Mesendoderm (in vitro differentiated cells): Measurements from ENCODE around the gene AFF1.

ENCODE experiments used
- DNase-seq: peaks from one replicate; pipeline ENCODE4 v3.0.0; 2013
- H2AK5ac ChIP-seq: 2 replicates; pipeline ENCODE4 v1.6.1; 2013; ENCODE audit warnings: low read length, inconsistent platforms
- H2BK120ac ChIP-seq: 2 replicates; pipeline ENCODE4 v1.6.1; 2013; ENCODE audit warnings: low read depth, mild to moderate bottlenecking, low read length, moderate library complexity, mixed read lengths
- H2BK15ac ChIP-seq: replicated peaks from 2 replicates; pipeline ENCODE4 v1.6.1; 2013; ENCODE audit warnings: low read depth, mild to moderate bottlenecking, moderate library complexity
- H2BK5ac ChIP-seq: 2 replicates; pipeline ENCODE4 v1.6.1; 2013; ENCODE audit warnings: low read length, inconsistent platforms
- H3K18ac ChIP-seq: 2 replicates; pipeline ENCODE4 v1.6.1; 2013; ENCODE audit warnings: mild to moderate bottlenecking, low read length, mixed read lengths
- H3K23ac ChIP-seq: one replicate; pipeline ENCODE4 v1.6.1; 2013; ENCODE audit warnings: low read length
- H3K27ac ChIP-seq: 2 replicates; pipeline ENCODE4 v1.5.1; 2013; ENCODE audit warnings: low read depth, mild to moderate bottlenecking, inconsistent platforms, low read length, moderate library complexity
- H3K27me3 ChIP-seq: 2 replicates; pipeline ENCODE4 v1.6.1; 2013; ENCODE audit warnings: low read length, control low read depth, mild to moderate bottlenecking, inconsistent platforms; ENCODE audit not compliant: insufficient read depth, poor library complexity
- H3K36me3 ChIP-seq: 2 replicates; pipeline ENCODE4 v1.6.1; 2013; ENCODE audit warnings: low read length, inconsistent platforms; ENCODE audit not compliant: control insufficient read depth, insufficient read depth
- H3K4ac ChIP-seq: one replicate; pipeline ENCODE4 v1.6.1; 2013; ENCODE audit warnings: low read depth, mild to moderate bottlenecking, low read length, moderate library complexity
- H3K4me1 ChIP-seq: 2 replicates; pipeline ENCODE4 v1.6.1; 2013; ENCODE audit warnings: low read depth, low read length, inconsistent platforms; ENCODE audit not compliant: control insufficient read depth
- H3K4me2 ChIP-seq: 2 replicates; pipeline ENCODE4 v1.6.1; 2013; ENCODE audit warnings: low read length
- H3K4me3 ChIP-seq: 2 replicates; pipeline ENCODE4 v1.5.1; 2013; ENCODE audit warnings: mild to moderate bottlenecking, low read length
- H3K56ac ChIP-seq: one replicate; pipeline ENCODE4 v1.6.1; 2013; ENCODE audit warnings: low read length
- H3K79me1 ChIP-seq: 2 replicates; pipeline ENCODE4 v1.6.1; 2013; ENCODE audit warnings: low read length, inconsistent platforms
- H3K79me2 ChIP-seq: 2 replicates; pipeline ENCODE4 v1.6.1; 2013; ENCODE audit warnings: mild to moderate bottlenecking, low read length; ENCODE audit not compliant: control insufficient read depth, insufficient read depth
- H3K9ac ChIP-seq: 2 replicates; pipeline ENCODE4 v1.6.1; 2013; ENCODE audit warnings: low read length, inconsistent platforms
- H4K5ac ChIP-seq: one replicate; pipeline ENCODE4 v1.6.1; 2013; ENCODE audit warnings: low read length
- H4K8ac ChIP-seq: one replicate; pipeline ENCODE4 v1.6.1; 2013; ENCODE audit warnings: low read depth, mild to moderate bottlenecking, control low read depth, low read length, moderate library complexity
- WGBS: extraction: QIAGEN DNeasy Blood & Tissue Kit; methylation state at CpG from one replicate; pipeline ENCODE4 v1.1.7; 2013; ENCODE audit warnings: low lambda C conversion rate, missing lambda C conversion rate; ENCODE audit not compliant: insufficient coverage; ENCODE audit errors: extremely low coverage; 5-methylcytosine and 5-hydroxymethylcytosine counted together

The AFF1 gene

DNA sequence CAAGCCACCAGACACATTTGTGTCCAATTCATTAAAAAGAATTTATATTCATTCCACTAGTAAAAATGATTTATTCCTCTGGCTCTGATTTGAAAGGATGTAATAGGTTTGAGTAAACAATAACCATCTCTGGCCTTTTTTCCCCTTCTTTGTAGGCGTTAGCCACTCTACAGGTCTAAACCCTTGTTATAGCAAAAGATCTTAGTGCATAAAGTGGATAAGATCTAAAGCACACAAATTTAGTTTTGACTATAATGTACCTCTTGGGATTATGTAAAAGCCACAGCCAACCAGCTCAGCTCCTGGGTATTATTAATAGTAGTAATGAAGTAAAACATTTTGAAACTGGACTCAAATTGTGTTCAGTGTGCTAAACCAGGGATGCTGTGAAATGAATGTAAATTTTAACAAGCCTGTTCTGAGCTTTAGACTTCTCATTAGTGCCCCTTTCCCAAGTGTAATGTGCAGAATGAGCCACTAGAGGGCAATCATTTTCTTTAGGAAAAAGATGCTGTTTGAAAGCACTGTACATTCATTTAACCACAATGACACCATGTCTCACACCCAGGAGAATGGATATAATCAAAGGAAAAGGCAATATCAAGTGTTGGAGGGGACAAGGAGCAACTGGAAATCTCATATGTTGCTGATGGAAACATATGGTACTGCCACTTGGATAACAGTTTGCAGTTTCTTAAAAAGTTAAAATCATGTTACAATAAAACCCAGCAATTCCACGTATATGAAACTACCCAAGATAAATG is 215.9 kb downstream of the AFF1 start:
- no CpG with 5 or more reads among the region's 2 CpGs for WGBS
- Histone ChIP-seq H3K9ac (no peak overlapping the region), H3K4ac (no peak overlapping the region), H3K27ac (no peak overlapping the region), H3K4me2 (no peak overlapping the region), H3K36me3 (no peaks in the 10 kb centered on the region), H2BK15ac (no peak overlapping the region), H3K56ac (no peak overlapping the region), H4K8ac (no peak overlapping the region), H3K4me3 (no peak overlapping the region), H3K79me1 (no peaks in the 10 kb centered on the region), H4K5ac (no peak overlapping the region), H2BK120ac (no peak overlapping the region), H3K27me3 (no peaks in the 10 kb centered on the region), H3K79me2 (no peaks in the 10 kb centered on the region), H3K23ac (no peak overlapping the region), H3K4me1 (no peaks in the 10 kb centered on the region), H3K18ac (no peak overlapping the region), H2BK5ac (no peak overlapping the region), H2AK5ac (no peak overlapping the region)
- DNase-seq, result peak; percentile 78

- Histone ChIP-seq H2BK15ac (no peak overlapping the region), H3K79me2 (no peaks in the 10 kb centered on the region), H3K27ac (no peak overlapping the region), H3K4me2 (no peak overlapping the region), H3K4ac (no peak overlapping the region), H2BK5ac (no peak overlapping the region), H3K4me3 (no peak overlapping the region), H4K8ac (no peak overlapping the region), H2BK120ac (no peak overlapping the region), H3K79me1 (no peaks in the 10 kb centered on the region), H3K56ac (no peak overlapping the region), H3K4me1 (no peaks in the 10 kb centered on the region), H3K27me3 (no peaks in the 10 kb centered on the region), H3K18ac (no peak overlapping the region), H4K5ac (no peak overlapping the region), H3K23ac (no peak overlapping the region), H3K9ac (no peak overlapping the region), H2AK5ac (no peak overlapping the region), H3K36me3 (no peaks in the 10 kb centered on the region)
- WGBS, result no CpG with 5 or more reads among the region's 1 CpG
- no peak for DNase-seq
Observed at GRCh38 chr4:87151730-87152129, 216.9 kb downstream of the AFF1 start.

DNA sequence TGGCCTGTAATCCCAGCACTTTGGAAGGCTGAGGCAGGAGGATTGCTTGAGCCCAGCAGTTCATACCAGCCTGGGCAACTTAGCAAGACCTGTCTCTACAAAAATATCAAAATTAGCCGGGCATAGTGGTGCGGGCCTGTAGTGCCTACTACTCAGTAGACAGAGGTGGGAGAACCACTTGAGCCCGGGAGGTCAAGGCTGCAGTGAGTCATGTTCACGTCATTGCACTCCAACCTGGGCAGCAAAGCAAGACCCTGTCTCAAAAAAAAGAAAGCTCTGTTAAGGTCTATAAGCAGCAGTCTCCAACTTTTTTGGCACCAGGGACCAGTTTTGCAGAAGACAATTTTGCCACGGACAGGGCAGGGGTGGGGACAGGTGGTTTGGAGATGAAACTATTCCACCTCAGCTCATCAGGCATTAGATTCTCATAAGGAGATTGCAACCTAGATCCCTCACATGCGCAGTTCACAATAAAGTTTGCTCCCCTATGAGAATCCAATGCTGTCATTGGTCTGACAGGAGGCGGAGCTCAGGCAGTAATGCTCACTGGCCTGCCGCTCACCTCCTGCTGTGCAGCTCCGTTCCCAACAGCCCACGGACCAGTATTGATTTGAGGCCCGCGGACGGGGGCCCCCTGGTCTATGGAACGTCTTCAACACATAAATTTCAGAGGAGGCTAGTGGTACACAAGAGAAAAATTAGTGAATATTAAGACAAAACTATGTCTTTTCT is 217.7 kb downstream of the AFF1 start:
- H3K4ac ChIP-seq, result no peak overlapping the region
- H3K18ac ChIP-seq, result no peak overlapping the region
- no peak overlapping the region for H3K4me3 ChIP-seq
- no peak overlapping the region for H3K56ac ChIP-seq
- H3K79me1 ChIP-seq, result no peaks in the 10 kb centered on the region
- H3K23ac ChIP-seq, result no peak overlapping the region
- H2BK120ac ChIP-seq, result no peak overlapping the region
- H2BK15ac ChIP-seq, result no peak overlapping the region
- H3K79me2 ChIP-seq, result no peaks in the 10 kb centered on the region
- no peaks in the 10 kb centered on the region for H3K36me3 ChIP-seq
- peak; percentile 27 for DNase-seq
- H4K8ac ChIP-seq, result no peak overlapping the region
- no CpG with 5 or more reads among the region's 14 CpGs for WGBS
- no peak overlapping the region for H3K4me2 ChIP-seq
- H3K27ac ChIP-seq, result no peak overlapping the region
- no peak overlapping the region for H4K5ac ChIP-seq
- H3K4me1 ChIP-seq, result no peaks in the 10 kb centered on the region
- no peak overlapping the region for H3K9ac ChIP-seq
- H2BK5ac ChIP-seq, result no peak overlapping the region
- H3K27me3 ChIP-seq, result no peaks in the 10 kb centered on the region
- no peak overlapping the region for H2AK5ac ChIP-seq

GRCh38 chr4:87153078-87153870 is 218.5 kb downstream of the AFF1 start:
- Histone ChIP-seq H2AK5ac (no peak overlapping the region), H3K27me3 (no peaks in the 10 kb centered on the region), H3K23ac (no peak overlapping the region), H3K9ac (no peak overlapping the region), H3K4me2 (no peak overlapping the region), H2BK15ac (no peak overlapping the region), H3K27ac (no peak overlapping the region), H4K8ac (no peak overlapping the region), H3K4ac (no peak overlapping the region), H3K18ac (no peak overlapping the region), H2BK120ac (no peak overlapping the region), H3K36me3 (no peaks in the 10 kb centered on the region), H4K5ac (no peak overlapping the region), H3K56ac (no peak overlapping the region), H3K4me3 (no peak overlapping the region), H3K79me2 (no peaks in the 10 kb centered on the region), H2BK5ac (no peak overlapping the region), H3K4me1 (no peaks in the 10 kb centered on the region), H3K79me1 (no peaks in the 10 kb centered on the region)
- peak; percentile 31 for DNase-seq
- WGBS, result no CpG with 5 or more reads among the region's 4 CpGs

DNA sequence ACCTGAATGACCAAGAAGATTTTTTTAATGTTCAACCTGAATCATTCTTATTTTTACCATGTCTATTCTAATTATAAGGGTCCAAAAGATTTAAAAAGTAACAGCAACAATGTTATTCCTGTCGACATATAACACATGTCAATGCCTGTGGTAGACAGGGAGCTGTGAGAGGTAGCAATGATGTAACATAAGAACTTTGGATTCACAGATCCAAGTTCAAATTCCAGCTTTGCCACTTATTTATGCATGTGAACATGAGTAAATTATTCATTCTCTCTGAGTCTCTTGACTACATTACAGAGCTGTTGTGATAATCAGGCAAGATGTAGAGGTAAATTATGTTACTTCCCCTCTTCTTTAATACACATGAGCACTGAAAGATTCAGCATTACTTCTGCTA is 231.1 kb downstream of the AFF1 start:
- Histone ChIP-seq H3K27ac (no peak overlapping the region), H3K4me2 (no peak overlapping the region), H3K4ac (no peak overlapping the region), H3K4me3 (no peak overlapping the region), H2AK5ac (no peak overlapping the region), H4K5ac (no peak overlapping the region), H2BK120ac (no peak overlapping the region), H3K79me2 (no peaks in the 10 kb centered on the region), H3K27me3 (no peaks in the 10 kb centered on the region), H2BK5ac (no peak overlapping the region), H3K18ac (no peak overlapping the region), H3K4me1 (no peaks in the 10 kb centered on the region), H3K23ac (no peak overlapping the region), H3K9ac (no peak overlapping the region), H3K56ac (no peak overlapping the region), H4K8ac (no peak overlapping the region), H3K79me1 (no peaks in the 10 kb centered on the region), H2BK15ac (no peak overlapping the region), H3K36me3 (no peaks in the 10 kb centered on the region)
- no peak for DNase-seq
- no CpG with 5 or more reads among the region's 1 CpG for WGBS
